Activated CD4-positive, alpha-beta T cell treated with anti-CD3 and anti-CD28 coated beads for 4 hours (primary cell): Measurements from ENCODE around the gene TMUB2.
"Not testable (repeated sequence)": the region's sequence is repeated elsewhere in the genome, so short reads cannot be mapped to it uniquely, and the experiment has no call there.

ENCODE experiments used
- DNase-seq, 2 donors: peaks; one replicate each; pipeline ENCODE4 v3.0.0-alpha.2; 2020

The TMUB2 gene

GRCh38 chr17:44186307-44187130 lies at the start of gene TMUB2:
Gene TMUB2, plus strand, starts transcription at chr17:44186972. Its CDS starts 737 bp downstream, at chr17:44187709.
- DNase-seq = peak; percentile 100

- DNase-seq = peak; percentile 73 to 82
Observed at GRCh38 chr17:44137891-44138709, 48.7 kb upstream of the TMUB2 start.

GRCh38 chr17:44143921-44144320 lies 42.9 kb upstream of the TMUB2 start:
- DNase-seq = not testable (repeated sequence)

- no peak for DNase-seq
Observed at GRCh38 chr17:44144966-44145739, 41.6 kb upstream of the TMUB2 start.

GRCh38 chr17:44146375-44147346 lies 40.1 kb upstream of the TMUB2 start:
- no peak for DNase-seq

GRCh38 chr17:44147812-44148211 lies 39.0 kb upstream of the TMUB2 start:
- no peak for DNase-seq

GRCh38 chr17:44149066-44149465 lies 37.7 kb upstream of the TMUB2 start:
- DNase-seq = not testable (repeated sequence)

- DNase-seq = no peak
Observed at GRCh38 chr17:44149750-44150329, 36.9 kb upstream of the TMUB2 start.

GRCh38 chr17:44152875-44153274 lies 33.9 kb upstream of the TMUB2 start:
- DNase-seq = no peak

GRCh38 chr17:44155488-44155887 lies 31.3 kb upstream of the TMUB2 start:
- DNase-seq = no peak

GRCh38 chr17:44159519-44160210 lies 27.1 kb upstream of the TMUB2 start:
- peak; percentile 20 to 23 for DNase-seq

GRCh38 chr17:44164476-44164875 lies 22.3 kb upstream of the TMUB2 start:
- no peak for DNase-seq

- no peak for DNase-seq
Observed at GRCh38 chr17:44167181-44167861, 19.5 kb upstream of the TMUB2 start.

- DNase-seq = no peak
Observed at GRCh38 chr17:44170135-44170498, 16.7 kb upstream of the TMUB2 start.

GRCh38 chr17:44170499-44171201 lies 16.1 kb upstream of the TMUB2 start, which contains the start of gene ASB16:
Gene ASB16, plus strand, starts transcription at chr17:44170704. Its CDS starts 86 bp downstream, at chr17:44170790.
- DNase-seq = no peak

GRCh38 chr17:44171931-44172455 lies 14.8 kb upstream of the TMUB2 start:
- no peak for DNase-seq

GRCh38 chr17:44174427-44174826 lies 12.3 kb upstream of the TMUB2 start:
- DNase-seq = no peak

GRCh38 chr17:44176257-44176656 lies 10.5 kb upstream of the TMUB2 start:
- DNase-seq = no peak
